ENCODE results near the gene CCDC152.

DNA sequence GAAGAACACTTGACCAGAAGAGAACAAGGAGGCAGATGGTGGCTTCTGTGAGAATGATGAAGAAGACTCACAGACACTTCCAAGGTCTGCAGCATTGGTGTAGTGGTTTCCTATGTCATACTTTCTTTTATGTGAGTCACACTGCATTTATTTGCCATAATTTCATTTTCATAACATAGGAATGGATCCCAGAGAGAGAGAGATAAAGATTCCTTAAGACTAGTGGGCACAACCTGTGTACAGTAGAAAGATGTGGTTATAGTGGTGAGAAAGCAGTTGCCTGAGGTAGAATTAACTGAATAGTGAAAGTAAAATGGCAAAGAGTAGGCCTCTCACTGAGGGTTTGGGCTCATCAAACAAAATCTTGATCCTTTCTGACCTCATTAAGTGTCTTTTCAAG, 7.6 kb upstream of the CCDC152 start:
- TF ChIP-seq POLR2A (IDR thresholded peaks at IDR 0.05) = no peak
- TF ChIP-seq, protein P1, sequence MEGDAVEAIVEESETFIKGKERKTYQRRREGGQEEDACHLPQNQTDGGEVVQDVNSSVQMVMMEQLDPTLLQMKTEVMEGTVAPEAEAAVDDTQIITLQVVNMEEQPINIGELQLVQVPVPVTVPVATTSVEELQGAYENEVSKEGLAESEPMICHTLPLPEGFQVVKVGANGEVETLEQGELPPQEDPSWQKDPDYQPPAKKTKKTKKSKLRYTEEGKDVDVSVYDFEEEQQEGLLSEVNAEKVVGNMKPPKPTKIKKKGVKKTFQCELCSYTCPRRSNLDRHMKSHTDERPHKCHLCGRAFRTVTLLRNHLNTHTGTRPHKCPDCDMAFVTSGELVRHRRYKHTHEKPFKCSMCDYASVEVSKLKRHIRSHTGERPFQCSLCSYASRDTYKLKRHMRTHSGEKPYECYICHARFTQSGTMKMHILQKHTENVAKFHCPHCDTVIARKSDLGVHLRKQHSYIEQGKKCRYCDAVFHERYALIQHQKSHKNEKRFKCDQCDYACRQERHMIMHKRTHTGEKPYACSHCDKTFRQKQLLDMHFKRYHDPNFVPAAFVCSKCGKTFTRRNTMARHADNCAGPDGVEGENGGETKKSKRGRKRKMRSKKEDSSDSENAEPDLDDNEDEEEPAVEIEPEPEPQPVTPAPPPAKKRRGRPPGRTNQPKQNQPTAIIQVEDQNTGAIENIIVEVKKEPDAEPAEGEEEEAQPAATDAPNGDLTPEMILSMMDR (IDR thresholded peaks at IDR 0.05) = no peak
- TF ChIP-seq POLR2AphosphoS5 (IDR thresholded peaks at IDR 0.05; ENCODE audit: insufficient read depth in 1 of 2, low read depth in 1 of 2) = no peak

Measured in vagina (tissue), 2 donors.